GM04504 (cell line): Measurements from ENCODE around the gene ARVCF.
"Not testable (repeated sequence)": the region's sequence is repeated elsewhere in the genome, so short reads cannot be mapped to it uniquely, and the experiment has no call there.

ENCODE experiments used
- DNase-seq: peaks from one replicate; pipeline ENCODE4 v3.0.0-alpha.2; 2012; ENCODE audit warnings: low read depth

ARVCF gene

GRCh38 chr22:19936513-19936912, 80.1 kb downstream of the ARVCF start:
- no peak for DNase-seq

GRCh38 chr22:19935123-19935718, 81.4 kb downstream of the ARVCF start:
- not testable (repeated sequence) for DNase-seq

GRCh38 chr22:19933341-19934241, 83.0 kb downstream of the ARVCF start:
- DNase-seq: no peak

- DNase-seq: no peak
Observed at GRCh38 chr22:19932367-19933206, 84.0 kb downstream of the ARVCF start.

GRCh38 chr22:19931514-19931913, 85.1 kb downstream of the ARVCF start:
- DNase-seq: no peak

GRCh38 chr22:19930551-19931486, 85.8 kb downstream of the ARVCF start:
- no peak for DNase-seq

- no peak for DNase-seq
Observed at GRCh38 chr22:19929586-19930550, 86.8 kb downstream of the ARVCF start.

- DNase-seq: no peak
Observed at GRCh38 chr22:19928207-19928606, 88.4 kb downstream of the ARVCF start.

GRCh38 chr22:19927696-19928095, 88.9 kb downstream of the ARVCF start:
- DNase-seq: no peak

- DNase-seq: not testable (repeated sequence)
Observed at GRCh38 chr22:19926028-19926427, 90.6 kb downstream of the ARVCF start.

- no peak for DNase-seq
Observed at GRCh38 chr22:19923914-19924513, 92.6 kb downstream of the ARVCF start.

- DNase-seq: no peak
Observed at GRCh38 chr22:19921544-19922081, 95.0 kb downstream of the ARVCF start.
